Measurements from ENCODE around the gene RAE1.

RAE1 gene

GRCh38 chr20:57404006-57404405 lies 53.0 kb downstream of the RAE1 start:
- Histone ChIP-seq H2AFZ (ENCODE audit: low read length) (no peak overlapping the region), H3K36me3 (ENCODE audit: insufficient read depth, low read length) (peaks cover 86% of the 10 kb centered on the region; the same call in 1 of the 2 replicates), H3K9ac (ENCODE audit: low read depth, low read length, poor library complexity, severe bottlenecking) (no peak overlapping the region), H3K9me2 (replicated peaks; ENCODE audit: low read depth, low read length) (no peaks in the 10 kb centered on the region), H3K79me2 (ENCODE audit: insufficient read depth, low read length) (peaks cover 75% of the 10 kb centered on the region), H3K4me2 (ENCODE audit: low read depth, low read length, poor library complexity, severe bottlenecking) (no peak overlapping the region), H3K4me1 (ENCODE audit: insufficient read depth, low read length, poor library complexity, severe bottlenecking) (peaks cover 13% of the 10 kb centered on the region), H4K20me1 (ENCODE audit: insufficient read depth, low read length, poor library complexity, severe bottlenecking) (peaks cover 64% of the 10 kb centered on the region), H3K27me3 (ENCODE audit: insufficient read depth, low read length, poor library complexity, severe bottlenecking) (no peaks in the 10 kb centered on the region), H3K9me3 (ENCODE audit: insufficient read depth, low read depth, low read length) (no peaks in the 10 kb centered on the region), H3F3A (ENCODE audit: low read depth) (no peaks in the 10 kb centered on the region), H3K4me3 (ENCODE audit: low read length, poor library complexity, severe bottlenecking) (no peak overlapping the region)
- TF ChIP-seq, protein P1, sequence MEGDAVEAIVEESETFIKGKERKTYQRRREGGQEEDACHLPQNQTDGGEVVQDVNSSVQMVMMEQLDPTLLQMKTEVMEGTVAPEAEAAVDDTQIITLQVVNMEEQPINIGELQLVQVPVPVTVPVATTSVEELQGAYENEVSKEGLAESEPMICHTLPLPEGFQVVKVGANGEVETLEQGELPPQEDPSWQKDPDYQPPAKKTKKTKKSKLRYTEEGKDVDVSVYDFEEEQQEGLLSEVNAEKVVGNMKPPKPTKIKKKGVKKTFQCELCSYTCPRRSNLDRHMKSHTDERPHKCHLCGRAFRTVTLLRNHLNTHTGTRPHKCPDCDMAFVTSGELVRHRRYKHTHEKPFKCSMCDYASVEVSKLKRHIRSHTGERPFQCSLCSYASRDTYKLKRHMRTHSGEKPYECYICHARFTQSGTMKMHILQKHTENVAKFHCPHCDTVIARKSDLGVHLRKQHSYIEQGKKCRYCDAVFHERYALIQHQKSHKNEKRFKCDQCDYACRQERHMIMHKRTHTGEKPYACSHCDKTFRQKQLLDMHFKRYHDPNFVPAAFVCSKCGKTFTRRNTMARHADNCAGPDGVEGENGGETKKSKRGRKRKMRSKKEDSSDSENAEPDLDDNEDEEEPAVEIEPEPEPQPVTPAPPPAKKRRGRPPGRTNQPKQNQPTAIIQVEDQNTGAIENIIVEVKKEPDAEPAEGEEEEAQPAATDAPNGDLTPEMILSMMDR (conservative IDR thresholded peaks at IDR 0.05; ENCODE audit: low read length): no peak
- TF ChIP-seq EZH2phosphoT487 (IDR thresholded peaks at IDR 0.05; ENCODE audit: borderline replicate concordance): no peak

DNA sequence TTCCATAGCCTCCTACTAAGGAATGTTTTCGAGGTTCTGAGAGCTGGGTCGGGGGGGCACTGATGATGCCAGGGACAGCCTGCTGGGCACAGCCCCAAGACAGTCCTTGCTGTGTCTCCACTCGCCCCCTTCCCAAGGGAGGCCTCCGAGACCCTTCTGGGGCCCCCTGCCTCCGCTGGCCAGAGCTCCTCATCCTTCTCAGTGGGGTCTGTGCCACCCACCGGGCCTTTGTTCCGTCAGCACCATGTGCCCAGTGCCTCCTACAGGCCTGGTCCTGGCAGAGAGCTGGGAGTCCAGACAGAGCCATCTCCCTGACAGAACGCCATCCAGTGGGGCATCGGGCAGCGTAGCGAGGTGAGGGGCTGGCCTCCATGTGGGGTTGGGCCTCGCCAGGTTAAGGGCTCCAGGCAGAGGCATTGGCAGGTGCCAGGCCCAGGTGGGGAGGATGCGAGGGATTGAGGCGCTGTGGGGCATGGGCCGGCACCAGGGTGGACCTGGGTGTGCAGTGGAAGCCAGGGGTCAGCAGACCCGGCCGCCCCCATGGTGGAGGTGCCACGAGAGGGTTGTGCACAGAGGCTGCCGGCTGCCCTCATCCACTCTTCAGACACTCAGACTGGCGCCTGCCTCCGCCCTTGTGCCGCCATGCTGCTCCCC lies 53.5 kb downstream of the RAE1 start:
- H3K36me3 ChIP-seq (ENCODE audit: insufficient read depth, low read length): peaks cover 91% of the 10 kb centered on the region; the same call in 1 of the 2 replicates
- peaks cover 70% of the 10 kb centered on the region for H3K79me2 ChIP-seq (ENCODE audit: insufficient read depth, low read length)

DNA sequence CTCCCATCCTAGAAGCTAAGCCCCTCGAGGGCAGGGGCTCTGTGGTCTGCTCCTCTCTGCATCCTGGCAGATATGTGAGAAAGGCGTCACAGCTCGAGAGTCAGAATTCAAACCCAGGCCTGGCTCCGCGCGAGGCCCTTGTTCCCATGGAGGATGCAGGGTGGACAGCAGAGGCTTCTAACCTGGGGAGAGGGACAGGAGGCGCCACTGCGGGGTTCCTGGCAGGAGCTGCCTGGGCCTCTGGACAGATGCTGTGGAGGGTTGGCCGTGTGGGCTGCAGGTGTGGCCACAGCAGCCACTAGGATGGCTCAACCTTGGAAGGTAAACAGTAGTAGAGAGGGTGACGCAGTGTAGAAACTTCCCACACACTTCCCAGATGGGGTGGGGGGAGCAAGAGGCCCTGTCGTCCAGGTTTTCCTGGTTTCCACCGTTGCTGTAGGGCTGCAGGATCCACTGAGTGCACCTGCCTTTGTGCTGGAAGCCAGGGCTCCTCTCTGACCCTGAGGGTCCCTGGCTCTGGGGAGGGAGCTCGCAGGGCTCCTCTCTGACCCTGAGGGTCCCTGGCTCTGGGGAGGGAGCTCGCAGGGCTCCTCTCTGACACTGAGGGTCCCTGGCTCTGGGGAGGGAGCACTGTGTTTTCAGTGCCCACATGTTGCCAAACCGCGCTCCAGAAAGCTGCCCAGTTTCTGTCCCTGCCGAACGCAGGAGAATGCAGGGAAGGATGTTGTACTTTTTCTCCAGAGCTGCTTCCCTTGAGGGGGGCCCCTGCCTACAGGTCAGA lies 54.4 kb downstream of the RAE1 start:
- no peak overlapping the region for H3K9ac ChIP-seq (ENCODE audit: low read depth, low read length, poor library complexity, severe bottlenecking)
- peaks cover 4% of the 10 kb centered on the region for H3K4me1 ChIP-seq (ENCODE audit: insufficient read depth, low read length, poor library complexity, severe bottlenecking)
- no peaks in the 10 kb centered on the region for H3K27me3 ChIP-seq (ENCODE audit: insufficient read depth, low read length, poor library complexity, severe bottlenecking)
- no peaks in the 10 kb centered on the region for H3F3A ChIP-seq (ENCODE audit: low read depth)
- no peak overlapping the region for H3K4me3 ChIP-seq (ENCODE audit: low read length, poor library complexity, severe bottlenecking)
- H4K20me1 ChIP-seq (ENCODE audit: insufficient read depth, low read length, poor library complexity, severe bottlenecking): peaks cover 49% of the 10 kb centered on the region
- TF ChIP-seq, protein P1 (conservative IDR thresholded peaks at IDR 0.05; ENCODE audit: low read length): no peak
- no peak for TF ChIP-seq EZH2phosphoT487 (IDR thresholded peaks at IDR 0.05; ENCODE audit: borderline replicate concordance)
- no peaks in the 10 kb centered on the region for H3K9me3 ChIP-seq (ENCODE audit: insufficient read depth, low read depth, low read length)
- H2AFZ ChIP-seq (ENCODE audit: low read length): no peak overlapping the region
- peaks cover 61% of the 10 kb centered on the region for H3K79me2 ChIP-seq (ENCODE audit: insufficient read depth, low read length)
- H3K4me2 ChIP-seq (ENCODE audit: low read depth, low read length, poor library complexity, severe bottlenecking): no peak overlapping the region
- H3K36me3 ChIP-seq (ENCODE audit: insufficient read depth, low read length): peaks cover 91% of the 10 kb centered on the region; the same call in 1 of the 2 replicates
- H3K9me2 ChIP-seq (replicated peaks; ENCODE audit: low read depth, low read length): no peaks in the 10 kb centered on the region

More for the DNA sequence above, 53.5 kb downstream of the RAE1 start:
- TF ChIP-seq, protein P1 (conservative IDR thresholded peaks at IDR 0.05; ENCODE audit: low read length): no peak
- no peak for TF ChIP-seq EZH2phosphoT487 (IDR thresholded peaks at IDR 0.05; ENCODE audit: borderline replicate concordance)
- Histone ChIP-seq H3F3A (ENCODE audit: low read depth) (no peaks in the 10 kb centered on the region), H3K27me3 (ENCODE audit: insufficient read depth, low read length, poor library complexity, severe bottlenecking) (no peaks in the 10 kb centered on the region), H2AFZ (ENCODE audit: low read length) (no peak overlapping the region), H3K4me2 (ENCODE audit: low read depth, low read length, poor library complexity, severe bottlenecking) (no peak overlapping the region), H3K9me2 (replicated peaks; ENCODE audit: low read depth, low read length) (no peaks in the 10 kb centered on the region), H3K4me1 (ENCODE audit: insufficient read depth, low read length, poor library complexity, severe bottlenecking) (peaks cover 8% of the 10 kb centered on the region), H3K9ac (ENCODE audit: low read depth, low read length, poor library complexity, severe bottlenecking) (no peak overlapping the region), H3K4me3 (ENCODE audit: low read length, poor library complexity, severe bottlenecking) (no peak overlapping the region), H4K20me1 (ENCODE audit: insufficient read depth, low read length, poor library complexity, severe bottlenecking) (peaks cover 58% of the 10 kb centered on the region), H3K9me3 (ENCODE audit: insufficient read depth, low read depth, low read length) (no peaks in the 10 kb centered on the region)
